ENCODE data around the gene BMI1. TPM values are rescaled to one million over a fixed set of nuclear protein-coding genes. Genes with fewer than 3 reads are reported as not detected.

Gene BMI1
- total and polyA plus RNA-seq, 8 donors = 14.9 to 228 (median 38.2) TPM

DNA sequence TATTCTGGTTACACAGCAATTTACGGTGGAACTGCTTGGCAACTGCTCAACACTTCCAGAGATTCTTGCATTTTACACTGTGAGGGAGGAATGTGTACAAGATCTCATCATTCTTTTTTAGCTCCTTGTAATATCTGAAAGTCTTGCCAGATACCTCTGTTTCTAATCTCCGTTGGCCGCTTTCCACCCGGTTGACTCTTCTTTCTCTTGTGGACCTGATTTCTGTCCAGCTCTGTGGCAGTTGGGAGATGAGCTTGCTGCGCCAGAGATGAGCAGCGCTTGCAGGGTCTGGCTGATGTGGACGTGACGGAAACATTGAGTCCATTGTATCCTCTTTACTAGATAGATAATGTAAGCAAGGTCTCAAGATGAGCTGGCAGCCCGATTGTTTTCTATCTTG, 52.0 kb downstream of the BMI1 start:
- TF ChIP-seq EP300 (IDR thresholded peaks at IDR 0.05) = no peak
- no peak for TF ChIP-seq POLR2A (IDR thresholded peaks at IDR 0.05)
- no peak for TF ChIP-seq POLR2AphosphoS5 (IDR thresholded peaks at IDR 0.05)
- TF ChIP-seq, protein P1, sequence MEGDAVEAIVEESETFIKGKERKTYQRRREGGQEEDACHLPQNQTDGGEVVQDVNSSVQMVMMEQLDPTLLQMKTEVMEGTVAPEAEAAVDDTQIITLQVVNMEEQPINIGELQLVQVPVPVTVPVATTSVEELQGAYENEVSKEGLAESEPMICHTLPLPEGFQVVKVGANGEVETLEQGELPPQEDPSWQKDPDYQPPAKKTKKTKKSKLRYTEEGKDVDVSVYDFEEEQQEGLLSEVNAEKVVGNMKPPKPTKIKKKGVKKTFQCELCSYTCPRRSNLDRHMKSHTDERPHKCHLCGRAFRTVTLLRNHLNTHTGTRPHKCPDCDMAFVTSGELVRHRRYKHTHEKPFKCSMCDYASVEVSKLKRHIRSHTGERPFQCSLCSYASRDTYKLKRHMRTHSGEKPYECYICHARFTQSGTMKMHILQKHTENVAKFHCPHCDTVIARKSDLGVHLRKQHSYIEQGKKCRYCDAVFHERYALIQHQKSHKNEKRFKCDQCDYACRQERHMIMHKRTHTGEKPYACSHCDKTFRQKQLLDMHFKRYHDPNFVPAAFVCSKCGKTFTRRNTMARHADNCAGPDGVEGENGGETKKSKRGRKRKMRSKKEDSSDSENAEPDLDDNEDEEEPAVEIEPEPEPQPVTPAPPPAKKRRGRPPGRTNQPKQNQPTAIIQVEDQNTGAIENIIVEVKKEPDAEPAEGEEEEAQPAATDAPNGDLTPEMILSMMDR (IDR thresholded peaks at IDR 0.05) = no peak
- 75 to 86% (median 79%) methylated on average over 9 of the region's 9 CpGs for WGBS, 5 donors
- H3K4me3 ChIP-seq = no peak overlapping the region
- no peaks in the 10 kb centered on the region for H3K36me3 ChIP-seq
- no peaks in the 10 kb centered on the region for H3K9me3 ChIP-seq
- H3K27me3 ChIP-seq = no peaks in the 10 kb centered on the region
- no peak overlapping the region for H3K27ac ChIP-seq
- intact Hi-C loops (cut with DNase I; ENCODE audit: low total_unique reads) = no loop called here
- H3K4me1 ChIP-seq = no peaks in the 10 kb centered on the region
- DNase-seq = peak in 1 of 2 donors; percentile 16

DNA sequence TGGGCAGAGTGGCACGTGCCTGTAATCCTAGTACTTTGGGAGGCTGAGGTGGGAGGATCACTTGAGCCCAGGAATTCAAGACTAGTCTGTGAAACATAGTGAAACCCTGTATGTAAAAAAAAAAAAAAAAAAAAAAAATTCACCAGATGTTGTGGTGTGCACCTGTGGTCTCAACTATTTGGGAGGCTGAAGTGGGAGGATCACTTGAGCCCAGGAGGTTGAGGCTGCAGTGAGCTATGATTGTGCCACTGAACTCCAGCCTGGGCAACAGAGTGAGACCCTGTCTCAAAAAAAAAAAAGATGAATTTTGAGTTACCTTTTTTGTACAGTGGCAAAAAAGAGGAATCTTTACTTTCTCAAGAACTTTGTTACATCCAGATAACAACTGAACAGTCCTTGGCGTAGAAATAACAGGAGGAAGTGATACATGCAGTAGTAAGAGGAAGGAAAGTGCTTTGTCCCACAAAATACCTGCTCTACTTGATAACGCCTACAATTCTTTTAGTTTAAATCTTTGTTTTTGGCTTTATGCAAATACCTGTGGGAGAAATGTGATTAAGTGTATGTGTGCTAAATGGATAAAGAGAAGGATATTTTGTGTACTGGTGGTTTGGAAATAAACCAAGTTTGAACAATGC, 53.7 kb downstream of the BMI1 start:
- no peak for DNase-seq
- no peak for TF ChIP-seq POLR2AphosphoS5 (IDR thresholded peaks at IDR 0.05)
- TF ChIP-seq EP300 (IDR thresholded peaks at IDR 0.05) = no peak
- TF ChIP-seq, protein P1 (IDR thresholded peaks at IDR 0.05) = no peak
- TF ChIP-seq POLR2A (IDR thresholded peaks at IDR 0.05) = no peak
- H3K4me3 ChIP-seq = no peak overlapping the region
- no peaks in the 10 kb centered on the region for H3K9me3 ChIP-seq
- WGBS, 5 donors = 51 to 61% (median 55%) methylated on average over 3 of the region's 3 CpGs
- no peaks in the 10 kb centered on the region for H3K27me3 ChIP-seq
- intact Hi-C loops (cut with DNase I; ENCODE audit: low total_unique reads) = no loop called here
- no peaks in the 10 kb centered on the region for H3K36me3 ChIP-seq
- H3K27ac ChIP-seq = no peak overlapping the region
- H3K4me1 ChIP-seq = no peaks in the 10 kb centered on the region

DNA sequence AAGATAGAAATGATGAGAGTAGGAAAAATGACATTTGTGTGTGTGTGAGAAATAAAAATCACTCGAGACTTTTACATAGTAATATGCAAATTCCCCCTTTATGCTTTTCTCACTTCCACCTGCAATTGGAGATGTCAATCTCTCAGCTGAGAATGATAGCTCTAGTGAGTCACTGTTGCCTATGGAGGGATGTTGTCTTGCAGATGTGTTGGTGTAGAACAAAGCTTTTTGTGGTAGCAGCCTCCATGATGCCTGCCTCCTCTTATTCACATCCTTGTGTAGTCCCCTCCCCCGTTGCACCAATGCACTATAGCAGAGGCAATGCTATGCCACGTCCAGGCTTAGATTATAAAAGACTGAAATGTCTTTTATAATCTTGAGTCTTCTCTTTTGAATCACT, 58.2 kb downstream of the BMI1 start:
- no peaks in the 10 kb centered on the region for H3K36me3 ChIP-seq
- no peak for TF ChIP-seq POLR2A (IDR thresholded peaks at IDR 0.05)
- TF ChIP-seq POLR2AphosphoS5 (IDR thresholded peaks at IDR 0.05) = no peak
- TF ChIP-seq, protein P1 (IDR thresholded peaks at IDR 0.05) = no peak
- TF ChIP-seq EP300 (IDR thresholded peaks at IDR 0.05) = no peak
- no peak for DNase-seq
- no peaks in the 10 kb centered on the region for H3K9me3 ChIP-seq
- 78 to 89% (median 81%) methylated on average over 3 of the region's 3 CpGs for WGBS, 5 donors
- no peak overlapping the region for H3K27ac ChIP-seq
- no peaks in the 10 kb centered on the region for H3K4me1 ChIP-seq
- no peaks in the 10 kb centered on the region for H3K27me3 ChIP-seq
- no peak overlapping the region for H3K4me3 ChIP-seq
- intact Hi-C loops (cut with DNase I; ENCODE audit: low total_unique reads) = no loop called here

Small RNA genes within 50 kb of the gene (small RNA-seq; reads per million reads assigned to genes)
- 0 reads per million in 4 donors for gene AL158211.3

Other genes with a start within 250 kb of the BMI1 start
- not detected for gene EBLN1, start 103.1 kb upstream of the BMI1 start, total RNA-seq
- gene EBLN1, start 103.1 kb upstream of the BMI1 start, polyA plus RNA-seq = not detected
- 10 to 100 TPM in 3 of 5 donors, 1 to 10 TPM in 2; 4.1 to 38.0 (median 13.0) TPM for gene COMMD3, start 4.7 kb upstream of the BMI1 start, total RNA-seq
- 10 to 100 TPM; 50.7 to 57.7 (median 51.2) TPM for gene COMMD3, start 4.7 kb upstream of the BMI1 start, polyA plus RNA-seq
- not detected for gene SPAG6, start 24.4 kb downstream of the BMI1 start, total RNA-seq
- not detected for gene SPAG6, start 24.4 kb downstream of the BMI1 start, polyA plus RNA-seq

All from stomach (tissue), 9 donors.